PFSK-1 (cell line): ENCODE measurements around the gene MARCHF3.

ENCODE experiments used
- FOXP2 ChIP-seq: optimal IDR thresholded peaks from 2 replicates; pipeline ENCODE3; 2011; ENCODE audit warnings: borderline replicate concordance, control low read depth, inconsistent platforms; ENCODE audit not compliant: insufficient read depth; ENCODE audit errors: extremely low read length, extremely low read depth
- POLR2AphosphoS5 ChIP-seq: IDR thresholded peaks from 2 replicates; pipeline ENCODE4 v1.6.1; 2012; ENCODE audit warnings: low read depth, mild to moderate bottlenecking, control low read depth, low read length, moderate library complexity
- SIN3A ChIP-seq: IDR thresholded peaks from 2 replicates; pipeline ENCODE4 v1.6.1; 2012; ENCODE audit warnings: mild to moderate bottlenecking, low read length, moderate library complexity, borderline replicate concordance; ENCODE audit not compliant: insufficient read depth
- TAF1 ChIP-seq: IDR thresholded peaks from 2 replicates; pipeline ENCODE4 v1.6.1; 2012; ENCODE audit warnings: low read length, control low read depth, borderline replicate concordance; ENCODE audit not compliant: insufficient read depth
- TF ChIP-seq, protein P1 (sequence below), 2 experiments: IDR thresholded peaks; 2 replicates each; pipeline versions ENCODE4 v1.6.1 to v1.8.0; 2011 to 2012; ENCODE audit warnings: low read depth in 2 of 2, low read length in 2 of 2, control low read depth in 1 of 2, inconsistent platforms in 1 of 2, mild to moderate bottlenecking in 1 of 2, moderate library complexity in 1 of 2; ENCODE audit not compliant: insufficient read depth in 1 of 2

The MARCHF3 gene

DNA sequence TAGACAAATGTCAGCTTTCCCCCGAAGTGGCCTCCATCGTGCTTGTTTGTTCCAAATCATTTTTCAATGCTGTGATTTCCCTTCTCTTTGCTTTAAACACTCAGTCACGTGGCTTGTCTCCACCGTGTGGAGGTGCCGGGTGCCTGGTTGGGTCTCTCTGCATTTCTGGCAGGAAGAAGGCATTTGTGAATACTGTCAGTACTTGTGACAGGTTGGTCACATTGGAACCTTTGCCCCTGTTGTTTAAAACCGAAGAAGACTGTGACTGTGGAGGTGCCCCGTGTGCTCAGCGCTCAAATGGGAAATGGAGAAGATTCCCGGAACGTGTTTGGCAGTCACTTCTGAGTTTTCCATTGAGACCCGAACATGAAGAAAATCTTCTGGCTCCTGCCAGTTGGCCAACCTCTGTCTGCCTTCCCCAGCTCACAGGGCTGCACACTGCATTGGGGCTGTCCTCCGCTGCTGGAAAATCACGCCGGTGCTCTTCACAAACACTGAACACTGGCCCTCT is 178.8 kb downstream of the MARCHF3 start:
- TF ChIP-seq TAF1 (no peak), FOXP2 (no peak), POLR2AphosphoS5 (no peak), SIN3A (no peak)
- TF ChIP-seq, protein P1, sequence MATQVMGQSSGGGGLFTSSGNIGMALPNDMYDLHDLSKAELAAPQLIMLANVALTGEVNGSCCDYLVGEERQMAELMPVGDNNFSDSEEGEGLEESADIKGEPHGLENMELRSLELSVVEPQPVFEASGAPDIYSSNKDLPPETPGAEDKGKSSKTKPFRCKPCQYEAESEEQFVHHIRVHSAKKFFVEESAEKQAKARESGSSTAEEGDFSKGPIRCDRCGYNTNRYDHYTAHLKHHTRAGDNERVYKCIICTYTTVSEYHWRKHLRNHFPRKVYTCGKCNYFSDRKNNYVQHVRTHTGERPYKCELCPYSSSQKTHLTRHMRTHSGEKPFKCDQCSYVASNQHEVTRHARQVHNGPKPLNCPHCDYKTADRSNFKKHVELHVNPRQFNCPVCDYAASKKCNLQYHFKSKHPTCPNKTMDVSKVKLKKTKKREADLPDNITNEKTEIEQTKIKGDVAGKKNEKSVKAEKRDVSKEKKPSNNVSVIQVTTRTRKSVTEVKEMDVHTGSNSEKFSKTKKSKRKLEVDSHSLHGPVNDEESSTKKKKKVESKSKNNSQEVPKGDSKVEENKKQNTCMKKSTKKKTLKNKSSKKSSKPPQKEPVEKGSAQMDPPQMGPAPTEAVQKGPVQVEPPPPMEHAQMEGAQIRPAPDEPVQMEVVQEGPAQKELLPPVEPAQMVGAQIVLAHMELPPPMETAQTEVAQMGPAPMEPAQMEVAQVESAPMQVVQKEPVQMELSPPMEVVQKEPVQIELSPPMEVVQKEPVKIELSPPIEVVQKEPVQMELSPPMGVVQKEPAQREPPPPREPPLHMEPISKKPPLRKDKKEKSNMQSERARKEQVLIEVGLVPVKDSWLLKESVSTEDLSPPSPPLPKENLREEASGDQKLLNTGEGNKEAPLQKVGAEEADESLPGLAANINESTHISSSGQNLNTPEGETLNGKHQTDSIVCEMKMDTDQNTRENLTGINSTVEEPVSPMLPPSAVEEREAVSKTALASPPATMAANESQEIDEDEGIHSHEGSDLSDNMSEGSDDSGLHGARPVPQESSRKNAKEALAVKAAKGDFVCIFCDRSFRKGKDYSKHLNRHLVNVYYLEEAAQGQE (IDR thresholded peaks at IDR 0.05; ENCODE audit: insufficient read depth in 1 of 2, low read depth in 2 of 2, low read length in 2 of 2), result no peak

DNA sequence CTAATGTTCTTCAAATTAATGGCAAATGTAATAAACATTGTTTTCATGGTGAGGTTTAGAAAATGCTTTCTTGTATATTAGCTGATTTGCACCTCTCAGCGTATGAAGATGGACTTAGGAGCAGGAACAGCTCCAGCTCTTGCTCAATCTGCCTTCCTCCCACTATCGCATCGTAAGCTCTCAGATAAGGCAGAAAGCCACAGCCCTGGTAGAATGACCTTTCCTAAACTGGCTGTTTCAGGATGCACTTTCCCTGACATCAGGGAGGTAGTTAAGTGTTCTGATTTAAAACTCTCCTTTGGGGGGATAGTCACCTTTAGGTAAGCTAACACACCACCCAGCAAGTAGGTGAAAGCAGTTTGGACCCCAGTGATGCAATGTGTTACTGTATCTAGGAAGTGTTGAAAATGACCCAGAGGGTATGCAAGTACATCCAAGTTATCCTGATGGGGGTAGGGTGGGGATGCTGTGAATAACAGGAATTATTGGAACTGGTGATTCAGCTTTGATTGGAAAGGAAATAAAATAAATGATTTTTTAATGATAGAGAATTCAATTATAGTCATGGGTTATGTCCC is 181.2 kb downstream of the MARCHF3 start:
- TF ChIP-seq TAF1 (no peak), POLR2AphosphoS5 (no peak), FOXP2 (no peak), SIN3A (no peak)
- TF ChIP-seq, protein P1 (IDR thresholded peaks at IDR 0.05; ENCODE audit: insufficient read depth in 1 of 2, low read depth in 2 of 2, low read length in 2 of 2), result no peak

DNA sequence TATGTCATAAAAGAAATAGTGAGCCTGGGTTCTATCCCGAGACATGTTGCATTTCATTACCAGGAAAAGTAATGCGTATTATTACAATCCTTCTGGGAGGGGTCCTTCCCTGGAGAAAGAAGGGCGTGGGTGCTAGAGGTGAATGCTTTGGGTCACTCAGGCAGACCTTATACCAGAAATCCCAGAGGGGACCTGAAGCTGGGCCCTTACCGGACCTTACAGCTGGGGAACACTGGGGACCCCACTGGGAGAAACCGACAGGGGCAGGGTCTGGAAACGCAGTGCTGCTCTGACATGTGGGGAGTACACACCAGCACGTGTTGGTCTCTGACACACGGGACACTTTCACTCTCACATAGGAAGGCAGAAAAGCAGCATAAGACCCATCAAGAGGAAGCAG is 182.1 kb downstream of the MARCHF3 start:
- TF ChIP-seq TAF1, result no peak

DNA sequence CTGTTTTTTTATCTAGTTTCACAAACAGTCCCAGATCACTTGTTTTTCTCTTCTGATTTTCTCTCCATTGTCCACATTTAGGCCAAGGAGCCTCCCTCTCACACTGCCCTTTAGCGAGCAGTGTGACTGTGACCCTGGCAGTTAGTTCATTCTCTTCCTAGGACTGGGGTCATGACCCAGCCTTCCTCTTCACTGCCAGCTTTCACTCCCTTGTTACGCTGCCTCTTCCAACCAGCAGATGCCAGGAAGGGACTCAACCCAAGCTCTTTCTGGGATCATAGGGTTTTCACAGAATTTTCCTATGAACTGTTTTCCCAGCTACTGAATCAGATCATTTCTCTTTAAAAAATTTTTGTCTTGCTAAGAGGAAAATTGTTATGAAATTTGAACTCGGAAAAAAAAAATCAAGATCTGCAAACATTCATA is 182.5 kb downstream of the MARCHF3 start:
- TF ChIP-seq, protein P1 (IDR thresholded peaks at IDR 0.05; ENCODE audit: insufficient read depth in 1 of 2, low read depth in 2 of 2, low read length in 2 of 2), result no peak
- no peak for TF ChIP-seq TAF1
- no peak for TF ChIP-seq POLR2AphosphoS5
- TF ChIP-seq SIN3A, result no peak
- TF ChIP-seq FOXP2, result no peak

DNA sequence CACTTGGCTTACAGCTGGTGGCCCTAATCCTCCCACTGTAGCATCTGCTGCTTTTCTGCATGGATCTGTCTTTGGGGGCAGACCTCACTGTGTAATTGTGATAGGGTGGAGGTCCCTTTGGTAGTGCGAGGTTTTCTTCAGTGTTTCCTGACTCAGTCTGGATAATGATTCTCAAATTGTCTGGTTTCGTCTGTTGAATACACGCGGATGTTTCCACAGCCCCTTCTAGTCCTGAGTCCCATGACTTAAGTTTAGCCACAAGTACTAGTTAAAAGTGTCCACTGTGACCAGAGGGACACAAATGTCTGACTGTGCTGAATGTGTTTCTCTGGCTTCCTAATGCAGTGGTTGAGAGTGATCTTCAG is 182.9 kb downstream of the MARCHF3 start:
- TF ChIP-seq POLR2AphosphoS5, result no peak

DNA sequence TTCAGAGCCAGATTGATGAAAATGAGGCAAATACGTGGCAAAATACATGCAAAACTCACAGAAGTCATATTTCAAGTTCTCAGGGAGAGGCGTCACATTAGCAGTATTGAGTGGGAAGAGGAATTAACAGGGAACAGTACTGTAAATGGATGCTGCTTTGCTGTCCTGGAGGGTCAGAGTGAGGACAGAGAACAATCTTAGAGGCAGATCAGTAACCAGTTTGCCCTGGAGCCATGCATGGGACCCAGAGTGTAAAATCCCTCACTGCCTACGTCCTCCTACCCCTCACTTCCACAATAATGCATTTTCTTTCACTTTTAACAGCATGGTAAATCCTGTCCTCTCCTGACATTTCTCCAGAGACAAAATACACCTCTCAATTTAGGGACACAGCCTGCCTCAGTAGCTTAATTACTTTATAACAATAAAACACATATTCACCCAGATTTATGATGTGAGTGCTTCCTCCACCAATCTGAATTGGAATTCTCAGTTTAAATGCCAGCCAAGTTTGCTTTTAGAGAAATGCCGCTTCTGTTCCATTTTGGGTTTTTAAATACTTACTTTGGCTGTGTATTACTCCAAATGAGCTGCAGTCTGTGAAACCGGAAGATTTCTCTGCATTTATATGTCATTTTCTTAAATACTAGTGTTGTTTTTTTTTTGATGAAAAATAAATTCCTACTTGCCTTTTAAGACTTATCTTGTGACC is 183.5 kb downstream of the MARCHF3 start:
- TF ChIP-seq FOXP2, result no peak
- TF ChIP-seq, protein P1 (IDR thresholded peaks at IDR 0.05; ENCODE audit: insufficient read depth in 1 of 2, low read depth in 2 of 2, low read length in 2 of 2), result no peak
